ENCODE data around the gene ALKBH5.

- no peak for TF ChIP-seq CTCF (conservative IDR thresholded peaks at IDR 0.05 in 1 of 2, IDR thresholded peaks at IDR 0.05 in 1 of 2; ENCODE audit: low read depth in 1 of 2, low read length in 2 of 2)
- TF ChIP-seq EZH2 (IDR thresholded peaks at IDR 0.05; ENCODE audit: low read length, missing control alignments): no peak
Measured at GRCh38 chr17:18148586-18148985, 35.0 kb upstream of the ALKBH5 start.
